Measurements from ENCODE around the gene BID.
"Not testable (repeated sequence)": the region's sequence is repeated elsewhere in the genome, so short reads cannot be mapped to it uniquely, and the experiment has no call there.

Gene BID

GRCh38 chr22:17770180-17771077 lies 3.8 kb downstream of the BID start:
- Histone ChIP-seq H3K4me3 (no peak overlapping the region), H3K9me3 (no peaks in the 10 kb centered on the region), H3K27ac (no peak overlapping the region), H3K4me1 (peaks cover 0 to 18% (median 13%) of the 10 kb centered on the region in 4 donors), H3K27me3 (peaks cover 0 to 15% of the 10 kb centered on the region in 2 donors), H3K36me3 (no peaks in the 10 kb centered on the region)
- intact Hi-C loops (cut with DNase I; ENCODE audit: low total_unique reads) = no loop called here
- DNase-seq = no peak
- TF ChIP-seq CTCF (IDR thresholded peaks at IDR 0.05) = no peak

- DNase-seq = no peak
- Histone ChIP-seq H3K9me3 (no peaks in the 10 kb centered on the region), H3K36me3 (no peaks in the 10 kb centered on the region), H3K4me3 (no peak overlapping the region), H3K27me3 (peaks cover 0 to 13% of the 10 kb centered on the region in 2 donors), H3K4me1 (peaks cover 0 to 18% (median 13%) of the 10 kb centered on the region in 4 donors), H3K27ac (no peak overlapping the region)
- no peak for TF ChIP-seq CTCF (IDR thresholded peaks at IDR 0.05)
- intact Hi-C loops (cut with DNase I; ENCODE audit: low total_unique reads) = no loop called here
These were observed 4.6 kb downstream of the BID start for GRCh38 chr22:17769716-17770082.

GRCh38 chr22:17769013-17769715 lies 5.1 kb downstream of the BID start:
- H3K4me1 ChIP-seq = peaks cover 0 to 15% (median 11%) of the 10 kb centered on the region in 4 donors
- H3K27ac ChIP-seq = no peak overlapping the region
- peaks cover 0 to 13% of the 10 kb centered on the region in 2 donors for H3K27me3 ChIP-seq
- H3K36me3 ChIP-seq = no peaks in the 10 kb centered on the region
- no peak for DNase-seq
- no peak overlapping the region for H3K4me3 ChIP-seq
- no peaks in the 10 kb centered on the region for H3K9me3 ChIP-seq
- TF ChIP-seq CTCF (IDR thresholded peaks at IDR 0.05) = no peak
- intact Hi-C loops (cut with DNase I; ENCODE audit: low total_unique reads) = no loop called here

- no peaks in the 10 kb centered on the region for H3K9me3 ChIP-seq
- H3K27ac ChIP-seq = no peak overlapping the region
- intact Hi-C loops (cut with DNase I; ENCODE audit: low total_unique reads) = no loop called here
- no peak for DNase-seq
- H3K4me1 ChIP-seq = no peaks in the 10 kb centered on the region
- H3K4me3 ChIP-seq = no peak overlapping the region
- H3K36me3 ChIP-seq = no peaks in the 10 kb centered on the region
- H3K27me3 ChIP-seq = no peaks in the 10 kb centered on the region
- no peak for TF ChIP-seq CTCF (IDR thresholded peaks at IDR 0.05)
These were observed 6.8 kb downstream of the BID start for GRCh38 chr22:17767233-17768065.

- H3K4me1 ChIP-seq; DNase-seq; H3K27me3 ChIP-seq; H3K9me3 ChIP-seq; H3K4me3 ChIP-seq; intact Hi-C loops (cut with DNase I; ENCODE audit: low total_unique reads); H3K27ac ChIP-seq; H3K36me3 ChIP-seq: not testable (repeated sequence)
These were observed 9.4 kb downstream of the BID start for GRCh38 chr22:17764852-17765251.
